ENCODE results near the gene KCNG2. TPM values are rescaled to one million over a fixed set of nuclear protein-coding genes. Genes with fewer than 3 reads are reported as not detected.

KCNG2 gene
- total and polyA plus RNA-seq, 9 of the 15 experiments (the other 6 are each of a cell fraction or from before 2014, with no cell fraction given): not detected

DNA sequence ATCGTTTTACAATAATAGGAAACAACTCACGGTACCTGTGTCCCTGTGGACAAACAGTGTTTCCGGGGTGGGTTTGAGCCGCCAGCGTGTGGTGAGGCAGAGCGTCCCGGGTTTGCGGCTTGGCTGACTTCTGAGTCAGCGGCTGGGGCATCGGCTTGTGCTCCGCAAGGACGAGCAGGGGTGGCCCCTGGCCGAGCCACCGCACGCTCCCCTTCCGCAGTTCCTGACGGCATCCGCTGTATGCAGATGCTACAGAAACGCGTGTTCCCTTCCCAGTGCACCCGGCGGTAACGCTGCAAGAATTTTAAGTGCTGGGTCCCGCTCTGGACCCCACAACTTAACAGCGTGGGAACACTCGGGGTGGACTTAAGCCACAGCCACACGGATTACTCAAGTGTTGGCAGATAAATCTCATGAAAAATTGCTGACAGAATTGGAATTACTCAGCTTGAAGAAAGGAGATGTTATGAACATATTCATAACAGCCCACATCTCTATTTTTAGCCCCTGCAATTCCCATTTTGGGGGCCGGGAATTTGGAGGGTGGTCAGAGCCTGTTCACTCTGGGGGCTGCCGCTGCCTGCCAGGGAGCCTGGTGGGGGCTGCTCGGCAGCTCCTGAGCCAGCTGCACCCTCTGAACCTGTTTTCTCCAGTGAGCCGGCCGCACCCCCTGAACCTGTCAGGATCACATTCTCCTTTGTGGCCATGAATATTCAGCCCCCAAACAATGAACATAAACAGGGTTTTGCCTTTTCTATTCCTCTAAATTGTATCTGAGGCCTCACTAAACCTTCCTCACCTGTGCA, 12.6 kb upstream of the KCNG2 start:
- no TSS peak for BruUV-seq (replicated peaks)
- TF ChIP-seq NCOA6 (IDR thresholded peaks at IDR 0.05) (no peak), MED1 (CRISPR knock-in tag; IDR thresholded peaks at IDR 0.05; ENCODE audit: borderline replicate concordance) (no peak)
- Histone ChIP-seq H3K27me3 (ENCODE audit: control insufficient read depth in 2 of 2, insufficient read depth in 2 of 2, low read length in 2 of 2) (peaks cover 12 to 71% of the 10 kb centered on the region in 2 experiments; a peak in 4 of 5 replicates), H3K9ac (ENCODE audit: insufficient read depth in 1 of 2, low read depth in 2 of 2, low read length in 2 of 2) (no peak overlapping the region), H2AFZ (ENCODE audit: low read depth, low read length) (no peak overlapping the region), H3K4me2 (ENCODE audit: insufficient read depth, low read length) (no peak overlapping the region), H3K27ac (ENCODE audit: extremely low read depth, low read depth, low read length) (no peak overlapping the region), H3K4me3 (no peak overlapping the region), H3K9me3 (replicated peaks; ENCODE audit: control insufficient read depth, insufficient read depth, low read depth, low read length) (no peaks in the 10 kb centered on the region), H3K4me1 (replicated peaks in 1 of 2; ENCODE audit: control insufficient read depth in 2 of 2, insufficient read depth in 2 of 2, low read length in 2 of 2) (no peaks in the 10 kb centered on the region; a peak in 2 of 5 replicates), H4K20me1 (replicated peaks; ENCODE audit: control insufficient read depth, insufficient read depth, low read length) (no peaks in the 10 kb centered on the region), H3K9me1 (ENCODE audit: control insufficient read depth, insufficient read depth, low read length) (no peaks in the 10 kb centered on the region), H3K36me3 (ENCODE audit: control insufficient read depth, insufficient read depth, low read length) (no peaks in the 10 kb centered on the region), H3K79me2 (ENCODE audit: control insufficient read depth, insufficient read depth, low read length) (no peaks in the 10 kb centered on the region)
- ChIA-PET CTCF (ENCODE audit: low intra/inter-chr PET ratio) (no interaction called here), POLR2A (interaction anchor here (0.6 kb wide), 1 partner anchor 18 kb away, joined by 3 read pairs; no protein-coding TSS in a partner anchor)
- in situ Hi-C loops (cut with MboI) (no loop called here), intact Hi-C loops (cut with micrococcal nuclease) (no loop called here)
- 9% methylated on average over 21 of the region's 32 CpGs for WGBS (ENCODE audit: insufficient coverage, low coverage, missing lambda C conversion rate)
- ATAC-seq (no peak), DNase-seq (ENCODE audit: extremely low read depth in 1 of 4, low spot score in 3 of 4) (no peak), FAIRE-seq (no peak)

GRCh38 chr18:79785831-79786230, 11.9 kb upstream of the KCNG2 start:
- intact Hi-C loops (cut with micrococcal nuclease) (no loop called here), in situ Hi-C loops (cut with MboI) (no loop called here)
- 7% methylated on average over 7 of the region's 12 CpGs for WGBS (ENCODE audit: insufficient coverage, low coverage, missing lambda C conversion rate)
- Histone ChIP-seq H3K27ac (ENCODE audit: extremely low read depth, low read depth, low read length) (no peak overlapping the region), H3K4me1 (replicated peaks in 1 of 2; ENCODE audit: control insufficient read depth in 2 of 2, insufficient read depth in 2 of 2, low read length in 2 of 2) (no peaks in the 10 kb centered on the region; a peak in 3 of 5 replicates), H3K9ac (ENCODE audit: insufficient read depth in 1 of 2, low read depth in 2 of 2, low read length in 2 of 2) (no peak overlapping the region), H3K36me3 (ENCODE audit: control insufficient read depth, insufficient read depth, low read length) (no peaks in the 10 kb centered on the region), H3K27me3 (ENCODE audit: control insufficient read depth in 2 of 2, insufficient read depth in 2 of 2, low read length in 2 of 2) (peaks cover 12 to 70% of the 10 kb centered on the region in 2 experiments; a peak in 4 of 5 replicates), H2AFZ (ENCODE audit: low read depth, low read length) (no peak overlapping the region), H3K4me2 (ENCODE audit: insufficient read depth, low read length) (no peak overlapping the region), H4K20me1 (replicated peaks; ENCODE audit: control insufficient read depth, insufficient read depth, low read length) (no peaks in the 10 kb centered on the region), H3K4me3 (no peak overlapping the region), H3K9me3 (replicated peaks; ENCODE audit: control insufficient read depth, insufficient read depth, low read depth, low read length) (no peaks in the 10 kb centered on the region), H3K9me1 (ENCODE audit: control insufficient read depth, insufficient read depth, low read length) (no peaks in the 10 kb centered on the region), H3K79me2 (ENCODE audit: control insufficient read depth, insufficient read depth, low read length) (no peaks in the 10 kb centered on the region)
- no peak for FAIRE-seq
- no TSS peak for BruUV-seq (replicated peaks)
- TF ChIP-seq SNAPC5 (CRISPR knock-in tag; IDR thresholded peaks at IDR 0.05) (no peak), LCOR (CRISPR knock-in tag; IDR thresholded peaks at IDR 0.05) (no peak), YBX1 (IDR thresholded peaks at IDR 0.05) (no peak)
- no peak for ATAC-seq
- POLR2A ChIA-PET: no interaction called here
- DNase-seq (ENCODE audit: extremely low read depth in 1 of 4, low spot score in 3 of 4): no peak
- CTCF ChIA-PET (ENCODE audit: low intra/inter-chr PET ratio): no interaction called here

Data from K562 (cell line).